Measurements from ENCODE around the gene PDE12. TPM values are rescaled to one million over a fixed set of nuclear protein-coding genes. Genes with fewer than 3 reads are reported as not detected.

Gene PDE12
- total and polyA plus RNA-seq, 12 donors: 3.0 to 42.3 (median 26.2) TPM

GRCh38 chr3:57530071-57530608, 25.9 kb upstream of the PDE12 start:
- Histone ChIP-seq H3K4me1 (replicated peaks in 1 of 2) (no peaks in the 10 kb centered on the region), H3K27me3 (no peaks in the 10 kb centered on the region), H3K36me3 (replicated peaks in 1 of 2) (no peaks in the 10 kb centered on the region), H3K27ac (no peak overlapping the region), H3K9me3 (replicated peaks in 1 of 3) (no peaks in the 10 kb centered on the region), H3K4me3 (no peak overlapping the region)
- DNase-seq: no peak
- intact Hi-C loops (cut with DNase I): no loop called here
- no peak for TF ChIP-seq CTCF (IDR thresholded peaks at IDR 0.05)
- no peak for TF ChIP-seq POLR2A (IDR thresholded peaks at IDR 0.05)

GRCh38 chr3:57538465-57538864, 17.6 kb upstream of the PDE12 start:
- H3K4me3 ChIP-seq: no peak overlapping the region
- H3K4me1 ChIP-seq (replicated peaks in 1 of 2): no peaks in the 10 kb centered on the region
- H3K27ac ChIP-seq: no peak overlapping the region
- no peaks in the 10 kb centered on the region for H3K27me3 ChIP-seq
- DNase-seq: no peak
- H3K36me3 ChIP-seq (replicated peaks in 1 of 2): no peaks in the 10 kb centered on the region
- WGBS, 4 donors: 90 to 95% (median 94%) methylated on average over 3 of the region's 3 CpGs
- intact Hi-C loops (cut with DNase I): no loop called here
- TF ChIP-seq CTCF (IDR thresholded peaks at IDR 0.05): no peak
- TF ChIP-seq POLR2A (IDR thresholded peaks at IDR 0.05): no peak
- H3K9me3 ChIP-seq (replicated peaks in 1 of 3): no peaks in the 10 kb centered on the region

GRCh38 chr3:57544181-57545125, 11.6 kb upstream of the PDE12 start, which contains the start of gene DNAH12:
DNAH12 (minus strand) TSS chr3:57544344; CDS start chr3:57542870, 1,474 bp downstream.
- Histone ChIP-seq H3K27me3 (no peaks in the 10 kb centered on the region), H3K9me3 (replicated peaks in 1 of 3) (no peaks in the 10 kb centered on the region), H3K27ac (no peak within 1 kb of the TSS), H3K4me1 (replicated peaks in 1 of 2) (peaks cover 6 to 19% of the 10 kb centered on the region in 2 donors), H3K36me3 (replicated peaks in 1 of 2) (no peaks in the 10 kb centered on the region), H3K4me3 (peak within 1 kb of the TSS in 1 of 4 donors; percentile 18)
- WGBS, 4 donors: 8 to 11% (median 10%) methylated on average over 18 to 20 of the region's 20 CpGs
- intact Hi-C loops (cut with DNase I): no loop called here
- TF ChIP-seq POLR2A (IDR thresholded peaks at IDR 0.05): no peak
- no peak for TF ChIP-seq CTCF (IDR thresholded peaks at IDR 0.05)
- peak in 4 of 7 donors; percentile 27 to 43 (median 34) for DNase-seq

- WGBS, 4 donors: 37 to 49% (median 46%) methylated on average over 7 of the region's 7 CpGs
- no peak for TF ChIP-seq CTCF (IDR thresholded peaks at IDR 0.05)
- no peak for TF ChIP-seq POLR2A (IDR thresholded peaks at IDR 0.05)
- no peak overlapping the region for H3K4me3 ChIP-seq
- intact Hi-C loops (cut with DNase I): no loop called here
- H3K4me1 ChIP-seq (replicated peaks in 1 of 2): peaks cover 6 to 19% of the 10 kb centered on the region in 2 donors
- H3K27me3 ChIP-seq: no peaks in the 10 kb centered on the region
- peak; percentile 42 to 81 (median 74) for DNase-seq
- no peaks in the 10 kb centered on the region for H3K36me3 ChIP-seq (replicated peaks in 1 of 2)
- peak overlapping the region in 4 of 5 donors; percentile 7 to 51 (median 30) for H3K27ac ChIP-seq
- no peaks in the 10 kb centered on the region for H3K9me3 ChIP-seq (replicated peaks in 1 of 3)
Measured at GRCh38 chr3:57545636-57546268, 10.3 kb upstream of the PDE12 start.

Measured in adrenal gland (tissue), 12 donors.